ENCODE data around the gene ABCG5.

The ABCG5 gene

DNA sequence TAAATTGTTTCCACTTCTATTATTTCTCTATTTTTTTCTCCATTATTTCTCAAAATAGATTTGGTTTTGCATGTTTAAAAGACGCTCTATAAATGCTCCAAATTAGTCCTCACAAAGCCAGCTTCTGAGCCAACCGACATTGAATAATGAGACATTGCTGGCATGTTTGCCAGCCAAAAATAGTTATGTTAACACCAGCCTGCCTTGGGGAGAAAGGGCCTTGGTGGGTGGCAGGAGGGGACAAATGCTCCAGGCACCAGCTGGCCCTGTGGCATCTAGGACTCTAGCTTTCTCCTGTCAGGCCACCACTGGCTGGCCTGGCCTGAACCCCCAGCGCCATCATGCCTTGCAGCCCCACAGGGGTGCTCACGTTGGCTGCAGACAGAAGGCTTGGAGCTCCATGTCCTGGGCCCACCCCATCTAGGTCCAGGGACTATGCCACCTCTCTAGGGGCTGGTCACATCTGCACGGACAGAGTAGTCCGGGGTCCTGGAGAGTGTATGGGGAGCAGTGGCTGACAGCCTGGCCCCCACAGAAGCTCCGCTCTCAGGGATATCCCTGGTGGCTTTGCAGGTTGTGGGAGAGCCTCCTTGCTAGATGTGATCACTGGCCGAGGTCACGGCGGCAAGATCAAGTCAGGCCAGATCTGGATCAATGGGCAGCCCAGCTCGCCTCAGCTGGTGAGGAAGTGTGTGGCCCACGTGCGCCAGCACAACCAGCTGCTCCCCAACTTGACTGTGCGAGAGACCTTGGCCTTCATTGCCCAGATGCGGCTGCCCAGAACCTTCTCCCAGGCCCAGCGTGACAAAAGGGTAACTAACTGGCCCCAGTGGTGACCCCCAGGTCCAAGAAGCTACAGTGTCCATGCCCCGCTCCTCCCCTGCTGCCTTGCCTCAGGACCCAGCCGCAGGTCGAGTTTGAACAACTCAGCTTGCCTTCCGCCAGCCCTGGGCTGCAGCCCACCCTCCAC lies 12.7 kb upstream of the ABCG5 start:
- Histone ChIP-seq H3K18ac (ENCODE audit: low read length) (peak overlapping the region; percentile 52), H2BK12ac (ENCODE audit: low read length) (no peak overlapping the region), H2AFZ (ENCODE audit: low read length) (no peak overlapping the region), H3K9me3 (replicated peaks in 1 of 2; ENCODE audit: control insufficient read depth in 2 of 2, insufficient read depth in 1 of 2, low read depth in 1 of 2, low read length in 2 of 2) (no peaks in the 10 kb centered on the region), H3K23ac (ENCODE audit: low read depth, low read length, poor library complexity) (no peak overlapping the region), H4K91ac (ENCODE audit: low read depth, low read length, poor library complexity) (peak overlapping the region; percentile 17), H3K27ac (replicated peaks; ENCODE audit: low read length) (no peak overlapping the region), H3K27me3 (ENCODE audit: control insufficient read depth in 3 of 3, insufficient read depth in 3 of 3, low read depth in 1 of 3, low read length in 3 of 3) (peaks cover 0 to 6% (median 0%) of the 10 kb centered on the region in 3 experiments), H3K4me2 (ENCODE audit: insufficient read depth, low read length, poor library complexity, severe bottlenecking) (no peak overlapping the region), H2AK5ac (ENCODE audit: low read depth, low read length) (no peak overlapping the region), H3K4me3 (ENCODE audit: low read length in 2 of 2) (no peak overlapping the region), H3K79me1 (ENCODE audit: low read depth, low read length) (no peaks in the 10 kb centered on the region), H2BK15ac (ENCODE audit: low read length) (no peak overlapping the region), H3K36me3 (replicated peaks in 1 of 2; ENCODE audit: control insufficient read depth in 2 of 2, insufficient read depth in 2 of 2, low read length in 2 of 2) (no peaks in the 10 kb centered on the region), H2BK120ac (ENCODE audit: low read depth, low read length) (no peak overlapping the region), H3K9ac (ENCODE audit: low read depth, low read length, poor library complexity) (no peak overlapping the region), H4K8ac (ENCODE audit: low read depth, low read length) (peak overlapping the region; percentile 25), H2BK5ac (ENCODE audit: low read length) (no peak overlapping the region), H3K4me1 (ENCODE audit: control insufficient read depth in 2 of 2, insufficient read depth in 1 of 2, low read depth in 1 of 2, low read length in 2 of 2) (no peaks in the 10 kb centered on the region), H3K14ac (ENCODE audit: low read length) (no peak overlapping the region), H3K4ac (ENCODE audit: low read length) (no peak overlapping the region)
- no peak for DNase-seq (ENCODE audit: low spot score)
- WGBS, 2 donors (ENCODE audit: extremely low coverage in 2 of 2, insufficient read length in 2 of 2, insufficient replicate concordance in 1 of 2) = no CpG with 5 or more reads among the region's 20 CpGs

DNA sequence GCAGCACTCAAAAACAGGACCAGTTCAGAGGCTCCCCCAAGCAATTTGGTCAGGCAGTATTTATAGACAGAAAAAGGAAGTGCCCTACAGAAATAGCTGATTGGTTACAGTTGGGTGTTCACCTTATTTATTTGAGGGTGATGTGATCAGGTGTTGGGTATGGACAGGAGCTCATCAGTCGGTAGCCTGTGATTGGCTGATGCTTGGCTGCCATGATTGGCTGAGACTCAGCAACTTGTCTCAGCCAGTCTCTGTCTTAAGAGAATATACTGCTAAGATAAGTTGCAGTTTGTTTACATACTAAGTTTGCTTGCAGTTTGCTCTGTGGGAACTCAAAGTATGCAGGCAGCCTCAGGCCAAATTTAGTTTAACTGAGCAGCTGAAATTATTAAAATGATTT lies 9.6 kb upstream of the ABCG5 start:
- no peak overlapping the region for H4K8ac ChIP-seq (ENCODE audit: low read depth, low read length)
- peaks cover 0 to 6% (median 0%) of the 10 kb centered on the region in 3 experiments for H3K27me3 ChIP-seq (ENCODE audit: control insufficient read depth in 3 of 3, insufficient read depth in 3 of 3, low read depth in 1 of 3, low read length in 3 of 3)
- H3K9ac ChIP-seq (ENCODE audit: low read depth, low read length, poor library complexity) = no peak overlapping the region
- H2BK5ac ChIP-seq (ENCODE audit: low read length) = no peak overlapping the region
- no peak for DNase-seq (ENCODE audit: low spot score)
- no peak overlapping the region for H3K4ac ChIP-seq (ENCODE audit: low read length)
- no peaks in the 10 kb centered on the region for H3K36me3 ChIP-seq (replicated peaks in 1 of 2; ENCODE audit: control insufficient read depth in 2 of 2, insufficient read depth in 2 of 2, low read length in 2 of 2)
- WGBS, 2 donors (ENCODE audit: extremely low coverage in 2 of 2, insufficient read length in 2 of 2, insufficient replicate concordance in 1 of 2) = no CpG with 5 or more reads among the region's 1 CpG
- no peak overlapping the region for H2BK12ac ChIP-seq (ENCODE audit: low read length)
- H4K91ac ChIP-seq (ENCODE audit: low read depth, low read length, poor library complexity) = no peak overlapping the region
- no peak overlapping the region for H3K4me2 ChIP-seq (ENCODE audit: insufficient read depth, low read length, poor library complexity, severe bottlenecking)
- H3K14ac ChIP-seq (ENCODE audit: low read length) = no peak overlapping the region
- H3K23ac ChIP-seq (ENCODE audit: low read depth, low read length, poor library complexity) = no peak overlapping the region
- H3K18ac ChIP-seq (ENCODE audit: low read length) = no peak overlapping the region
- no peak overlapping the region for H2AK5ac ChIP-seq (ENCODE audit: low read depth, low read length)
- H3K4me1 ChIP-seq (ENCODE audit: control insufficient read depth in 2 of 2, insufficient read depth in 1 of 2, low read depth in 1 of 2, low read length in 2 of 2) = no peaks in the 10 kb centered on the region
- H3K4me3 ChIP-seq (ENCODE audit: low read length in 2 of 2) = no peak overlapping the region
- no peak overlapping the region for H2BK15ac ChIP-seq (ENCODE audit: low read length)
- no peak overlapping the region for H2AFZ ChIP-seq (ENCODE audit: low read length)
- no peak overlapping the region for H2BK120ac ChIP-seq (ENCODE audit: low read depth, low read length)
- H3K79me1 ChIP-seq (ENCODE audit: low read depth, low read length) = no peaks in the 10 kb centered on the region
- H3K27ac ChIP-seq (replicated peaks; ENCODE audit: low read length) = no peak overlapping the region
- H3K9me3 ChIP-seq (replicated peaks in 1 of 2; ENCODE audit: control insufficient read depth in 2 of 2, insufficient read depth in 1 of 2, low read depth in 1 of 2, low read length in 2 of 2) = no peaks in the 10 kb centered on the region

DNA sequence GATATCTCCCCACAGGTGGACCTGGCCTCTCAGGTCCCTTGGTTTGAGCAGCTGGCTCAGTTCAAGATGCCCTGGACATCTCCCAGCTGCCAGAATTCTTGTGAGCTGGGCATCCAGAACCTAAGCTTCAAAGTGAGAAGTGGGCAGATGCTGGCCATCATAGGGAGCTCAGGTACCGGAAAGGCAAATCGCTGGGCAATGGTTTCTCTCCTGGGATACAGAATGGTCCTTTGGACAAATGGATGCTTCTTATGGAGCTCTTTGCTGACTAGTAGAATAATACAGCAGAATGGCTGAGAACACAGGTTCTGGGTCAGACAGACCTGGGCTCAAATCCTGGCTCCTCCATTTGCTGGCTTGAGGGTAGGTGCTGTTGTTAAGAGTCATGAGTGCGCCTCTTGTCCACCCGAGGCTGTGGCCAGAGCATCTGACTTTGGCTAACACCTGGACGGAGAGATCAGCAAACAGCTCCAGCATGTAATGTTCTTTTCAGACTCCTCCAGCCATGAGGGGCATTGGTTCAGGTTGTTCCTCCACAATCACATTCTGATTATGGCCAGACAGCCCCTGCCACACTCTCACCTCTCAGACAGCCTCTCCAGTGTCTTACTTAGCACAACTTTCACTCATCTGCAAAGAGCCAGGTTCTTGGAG lies 7.6 kb upstream of the ABCG5 start:
- Histone ChIP-seq H3K9ac (ENCODE audit: low read depth, low read length, poor library complexity) (no peak overlapping the region), H2BK120ac (ENCODE audit: low read depth, low read length) (no peak overlapping the region), H3K36me3 (replicated peaks in 1 of 2; ENCODE audit: control insufficient read depth in 2 of 2, insufficient read depth in 2 of 2, low read length in 2 of 2) (no peaks in the 10 kb centered on the region), H3K23ac (ENCODE audit: low read depth, low read length, poor library complexity) (no peak overlapping the region), H3K4ac (ENCODE audit: low read length) (no peak overlapping the region), H2BK5ac (ENCODE audit: low read length) (no peak overlapping the region), H3K18ac (ENCODE audit: low read length) (peak overlapping the region; percentile 0), H3K9me3 (replicated peaks in 1 of 2; ENCODE audit: control insufficient read depth in 2 of 2, insufficient read depth in 1 of 2, low read depth in 1 of 2, low read length in 2 of 2) (no peaks in the 10 kb centered on the region), H4K91ac (ENCODE audit: low read depth, low read length, poor library complexity) (no peak overlapping the region), H2AFZ (ENCODE audit: low read length) (no peak overlapping the region), H3K14ac (ENCODE audit: low read length) (no peak overlapping the region), H3K4me3 (ENCODE audit: low read length in 2 of 2) (no peak overlapping the region), H4K8ac (ENCODE audit: low read depth, low read length) (no peak overlapping the region), H2AK5ac (ENCODE audit: low read depth, low read length) (no peak overlapping the region), H2BK12ac (ENCODE audit: low read length) (no peak overlapping the region), H3K27ac (replicated peaks; ENCODE audit: low read length) (no peak overlapping the region), H2BK15ac (ENCODE audit: low read length) (no peak overlapping the region), H3K4me2 (ENCODE audit: insufficient read depth, low read length, poor library complexity, severe bottlenecking) (no peak overlapping the region), H3K79me1 (ENCODE audit: low read depth, low read length) (no peaks in the 10 kb centered on the region), H3K27me3 (ENCODE audit: control insufficient read depth in 3 of 3, insufficient read depth in 3 of 3, low read depth in 1 of 3, low read length in 3 of 3) (peaks cover 0 to 2% (median 0%) of the 10 kb centered on the region in 3 experiments), H3K4me1 (ENCODE audit: control insufficient read depth in 2 of 2, insufficient read depth in 1 of 2, low read depth in 1 of 2, low read length in 2 of 2) (no peaks in the 10 kb centered on the region)
- DNase-seq (ENCODE audit: low spot score) = no peak
- no CpG with 5 or more reads among the region's 5 CpGs for WGBS, 2 donors (ENCODE audit: extremely low coverage in 2 of 2, insufficient read length in 2 of 2, insufficient replicate concordance in 1 of 2)

GRCh38 chr2:43845181-43845580 lies 6.5 kb upstream of the ABCG5 start:
- no peak overlapping the region for H4K91ac ChIP-seq (ENCODE audit: low read depth, low read length, poor library complexity)
- no peak overlapping the region for H2AK5ac ChIP-seq (ENCODE audit: low read depth, low read length)
- no peak overlapping the region for H3K4me2 ChIP-seq (ENCODE audit: insufficient read depth, low read length, poor library complexity, severe bottlenecking)
- no peak overlapping the region for H2BK15ac ChIP-seq (ENCODE audit: low read length)
- H4K8ac ChIP-seq (ENCODE audit: low read depth, low read length) = no peak overlapping the region
- H2BK5ac ChIP-seq (ENCODE audit: low read length) = no peak overlapping the region
- H3K9me3 ChIP-seq (replicated peaks in 1 of 2; ENCODE audit: control insufficient read depth in 2 of 2, insufficient read depth in 1 of 2, low read depth in 1 of 2, low read length in 2 of 2) = no peaks in the 10 kb centered on the region
- H2AFZ ChIP-seq (ENCODE audit: low read length) = no peak overlapping the region
- no peak overlapping the region for H2BK12ac ChIP-seq (ENCODE audit: low read length)
- no peak for DNase-seq (ENCODE audit: low spot score)
- H3K23ac ChIP-seq (ENCODE audit: low read depth, low read length, poor library complexity) = no peak overlapping the region
- no peaks in the 10 kb centered on the region for H3K79me1 ChIP-seq (ENCODE audit: low read depth, low read length)
- H3K18ac ChIP-seq (ENCODE audit: low read length) = no peak overlapping the region
- no peaks in the 10 kb centered on the region for H3K36me3 ChIP-seq (replicated peaks in 1 of 2; ENCODE audit: control insufficient read depth in 2 of 2, insufficient read depth in 2 of 2, low read length in 2 of 2)
- peaks cover 0 to 2% (median 0%) of the 10 kb centered on the region in 3 experiments for H3K27me3 ChIP-seq (ENCODE audit: control insufficient read depth in 3 of 3, insufficient read depth in 3 of 3, low read depth in 1 of 3, low read length in 3 of 3)
- no CpG with 5 or more reads among the region's 1 CpG for WGBS, 2 donors (ENCODE audit: extremely low coverage in 2 of 2, insufficient read length in 2 of 2, insufficient replicate concordance in 1 of 2)
- H3K4ac ChIP-seq (ENCODE audit: low read length) = no peak overlapping the region
- H3K14ac ChIP-seq (ENCODE audit: low read length) = no peak overlapping the region
- H2BK120ac ChIP-seq (ENCODE audit: low read depth, low read length) = no peak overlapping the region
- H3K4me3 ChIP-seq (ENCODE audit: low read length in 2 of 2) = no peak overlapping the region
- peaks cover 0 to 2% of the 10 kb centered on the region in 2 donors for H3K4me1 ChIP-seq (ENCODE audit: control insufficient read depth in 2 of 2, insufficient read depth in 1 of 2, low read depth in 1 of 2, low read length in 2 of 2)
- H3K27ac ChIP-seq (replicated peaks; ENCODE audit: low read length) = no peak overlapping the region
- no peak overlapping the region for H3K9ac ChIP-seq (ENCODE audit: low read depth, low read length, poor library complexity)

All from neuronal stem cell (in vitro differentiated cells).